Endothelial cell of umbilical vein (primary cell): ENCODE data around the gene NLGN1. TPM values are rescaled to one million over a fixed set of nuclear protein-coding genes. Genes with fewer than 3 reads are reported as not detected.

Source experiments
- BruUV-seq: library from RNA; stranded (reverse); fragments of 400-500 nt; replicated peaks from 2 replicates; lab custom pipeline; 2021; lab: Mats Ljungman, UMichigan
- CTCF ChIA-PET: fragments of 300-600, 350-600 bp; sonication (Branson Sonifier 250); formaldehyde crosslinking; loops from one replicate; lab custom pipeline; 2021; ENCODE audit warnings: antibody characterized with exemption, inconsistent platforms; lab: Charles Lee
- POLR2A ChIA-PET: fragments of 300-600, 350-600 bp; sonication (Branson Sonifier 250); formaldehyde crosslinking; loops from one replicate; lab custom pipeline; 2021; ENCODE audit warnings: antibody characterized with exemption, inconsistent platforms; lab: Charles Lee
- DNase-seq: peaks from one replicate; pipeline ENCODE4 v3.0.0-alpha.2; 2011; ENCODE audit warnings: low read depth, low spot score
- FAIRE-seq: peaks from 2 replicates; lab custom pipeline; 2011; peaks lifted over from hg19 to GRCh38; lab: Jason Lieb, UNC
- H2AFZ ChIP-seq: 2 replicates; pipeline ENCODE4 v1.6.0; 2012; ENCODE audit warnings: low read depth, low read length, control low read depth, inconsistent platforms
- H3K27ac ChIP-seq: 2 replicates; pipeline ENCODE4 v1.5.1; 2011; ENCODE audit warnings: low read depth, mild to moderate bottlenecking, control low read depth, low read length, moderate library complexity; ENCODE audit not compliant: insufficient read depth
- H3K27me3 ChIP-seq, 2 experiments: 2 replicates each; pipeline versions ENCODE4 v1.6.0 to v1.6.1; 2011; ENCODE audit warnings: low read length in 2 of 2, mixed read lengths in 1 of 2; ENCODE audit not compliant: control insufficient read depth in 2 of 2, insufficient read depth in 2 of 2
- H3K36me3 ChIP-seq, 2 experiments: 2 replicates in 1 of 2; 3 replicates in 1 of 2; pipeline ENCODE4 v1.5.1; 2011; ENCODE audit warnings: low read length in 2 of 2, mild to moderate bottlenecking in 1 of 2, moderate library complexity in 1 of 2; ENCODE audit not compliant: control insufficient read depth in 2 of 2, insufficient read depth in 2 of 2; ENCODE audit errors: extremely low read depth in 1 of 2
- H3K4me1 ChIP-seq: 3 replicates; pipeline ENCODE4 v1.5.1; 2011; ENCODE audit warnings: mild to moderate bottlenecking, low read length; ENCODE audit not compliant: control insufficient read depth, insufficient read depth; ENCODE audit errors: extremely low read depth
- H3K4me2 ChIP-seq: 2 replicates; pipeline ENCODE4 v1.6.1; 2011; ENCODE audit warnings: low read length, control low read depth, mixed read lengths; ENCODE audit not compliant: insufficient read depth
- H3K4me3 ChIP-seq, 3 experiments: fragments of 200-600 bp in 1 of 3; sonication (generic), shearing (Covaris generic) in 1 of 3; replicated peaks in 1 of 3; 2 replicates each; pipeline ENCODE4 v1.5.1; 2011 to 2016; ENCODE audit warnings: control low read depth in 3 of 3, low read length in 3 of 3, mild to moderate bottlenecking in 2 of 3, inconsistent platforms in 1 of 3, low read depth in 1 of 3, moderate library complexity in 1 of 3; ENCODE audit not compliant: insufficient read depth in 1 of 3
- H3K79me2 ChIP-seq: 2 replicates; pipeline ENCODE4 v1.6.0; 2012; ENCODE audit warnings: low read length, inconsistent platforms; ENCODE audit not compliant: control insufficient read depth, insufficient read depth
- H3K9ac ChIP-seq: replicated peaks from 2 replicates; pipeline ENCODE3; 2011; ENCODE audit warnings: low read length, control low read depth; ENCODE audit not compliant: insufficient read depth; ENCODE audit errors: extremely low read depth
- H3K9me1 ChIP-seq: replicated peaks from 3 replicates; pipeline ENCODE4 v1.6.0; 2011; ENCODE audit warnings: mild to moderate bottlenecking, low read length; ENCODE audit not compliant: control insufficient read depth, insufficient read depth; ENCODE audit errors: extremely low read depth
- H3K9me3 ChIP-seq: replicated peaks from 2 replicates; pipeline ENCODE4 v1.5.1; 2012; ENCODE audit warnings: low read length, inconsistent platforms; ENCODE audit not compliant: control insufficient read depth, insufficient read depth
- H4K20me1 ChIP-seq: replicated peaks from 2 replicates; pipeline ENCODE3; 2011; ENCODE audit warnings: mild to moderate bottlenecking, low read length; ENCODE audit not compliant: control insufficient read depth, insufficient read depth; ENCODE audit errors: extremely low read depth
- EZH2 ChIP-seq: IDR thresholded peaks from 2 replicates; pipeline ENCODE4 v1.6.1; 2012; ENCODE audit warnings: borderline replicate concordance, low read depth, mild to moderate bottlenecking, moderate library complexity, low read length, inconsistent platforms; ENCODE audit not compliant: severe bottlenecking
- FOS ChIP-seq: IDR thresholded peaks from 2 replicates; pipeline ENCODE4 v1.6.1; 2011; ENCODE audit warnings: mild to moderate bottlenecking, low read length, moderate library complexity, borderline replicate concordance; ENCODE audit not compliant: insufficient read depth
- GATA2 ChIP-seq: IDR thresholded peaks from 2 replicates; pipeline ENCODE4 v1.7.0; 2011; ENCODE audit warnings: low read depth, mild to moderate bottlenecking, moderate library complexity, mixed read lengths, low read length; ENCODE audit not compliant: insufficient read length, insufficient read depth
- JUN ChIP-seq: IDR thresholded peaks from 2 replicates; pipeline ENCODE4 v1.6.1; 2011; ENCODE audit warnings: borderline replicate concordance, low read depth; ENCODE audit not compliant: insufficient read length, insufficient read depth
- MYC ChIP-seq: IDR thresholded peaks from one replicate; pipeline ENCODE4 v1.6.1; 2011; ENCODE audit warnings: mild to moderate bottlenecking, low read depth, low read length
- POLR2A ChIP-seq: IDR thresholded peaks from 2 replicates; pipeline ENCODE4 v1.6.1; 2012; ENCODE audit warnings: low read depth, mild to moderate bottlenecking, control low read depth, low read length
- POLR2AphosphoS5 ChIP-seq: IDR thresholded peaks from 2 replicates; pipeline ENCODE4 v1.6.1; 2012; ENCODE audit warnings: low read depth, mild to moderate bottlenecking, control low read depth, low read length, moderate library complexity; ENCODE audit not compliant: insufficient read depth
- dilution Hi-C: fragments of 300-500 bp; cut with MboI; formaldehyde crosslinking; loops from one replicate; pipeline ENCODE4 v1.15.0; 2019; ENCODE audit warnings: low sequenced_read_pairs; ENCODE audit not compliant: extremely low pct_ligation_motif_present
- intact Hi-C: fragments of 100-400 bp; cut with micrococcal nuclease; formaldehyde crosslinking; loops from one replicate; pipeline ENCODE4 v1.10.0; 2022
- polyA plus RNA-seq, 4 experiments: library from polyadenylated mRNA; depleted of rRNA in 3 of 4; stranded (reverse) in 3 of 4; unstranded in 1 of 4; fragments of >200 nt; gene quantifications; 2 replicates each; pipeline versions ENCODE4 v1.2.1 to v1.2.3, GENCODE V29; 2011 to 2012; ENCODE audit warnings: missing spikeins in 1 of 4
- total RNA-seq: library from RNA; stranded (reverse); gene quantifications from 2 replicates; pipeline ENCODE4 v1.2.3, GENCODE V29; 2021
- TF ChIP-seq, protein P1 (sequence below): IDR thresholded peaks from 2 replicates; pipeline ENCODE4 v1.6.1; 2011; ENCODE audit not compliant: insufficient read depth, insufficient read length
- TF ChIP-seq, protein P2 (sequence below), 2 donors: IDR thresholded peaks; 1 replicate in 1 of 2; 2 replicates in 1 of 2; pipeline ENCODE4 v1.5.1; 2011; ENCODE audit warnings: low read length in 2 of 2, mild to moderate bottlenecking in 2 of 2, moderate library complexity in 2 of 2, control low read depth in 1 of 2, inconsistent platforms in 1 of 2, low read depth in 1 of 2; ENCODE audit not compliant: insufficient read depth in 1 of 2; ENCODE audit errors: extremely low read depth in 1 of 2

Gene NLGN1
- total and polyA plus RNA-seq, 2 donors (not counting 3 experiments of a cell fraction or from before 2014, with no cell fraction given), result 7.9 to 16.3 TPM

DNA sequence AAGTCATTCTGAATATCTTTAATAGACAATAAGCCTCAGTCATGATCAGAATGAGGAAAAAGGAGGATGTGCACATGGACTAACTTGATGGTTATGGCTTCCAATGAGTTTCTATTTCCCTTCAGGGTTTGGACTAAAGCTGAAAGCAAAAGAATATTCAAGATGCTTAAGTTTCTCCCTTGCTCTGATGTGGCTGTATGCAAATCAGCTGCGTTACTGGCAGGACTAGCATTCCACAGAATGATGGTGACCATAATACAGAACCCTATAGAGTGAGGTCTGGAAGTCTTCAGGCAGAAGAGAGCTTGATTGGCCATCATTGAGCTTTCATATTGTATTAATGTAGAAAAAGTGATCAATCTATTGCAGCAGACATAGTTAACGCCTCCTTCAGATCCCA lies 466.0 kb downstream of the NLGN1 start:
- no peaks in the 10 kb centered on the region for H3K9me1 ChIP-seq
- no peaks in the 10 kb centered on the region for H3K4me1 ChIP-seq
- FAIRE-seq (no peak), DNase-seq (no peak)
- dilution Hi-C loops (no loop called here), intact Hi-C loops (no loop called here)
- CTCF ChIA-PET, result interaction anchor here (0.7 to 1.6 kb wide), 4 partner anchors 8 to 94 kb away, joined by 3 to 5 read pairs (median 3); no protein-coding TSS in a partner anchor
- TF ChIP-seq FOS, result no peak
- no peak overlapping the region for H3K27ac ChIP-seq
- POLR2A ChIA-PET, result no interaction called here
- no peaks in the 10 kb centered on the region for H3K36me3 ChIP-seq
- H3K4me3 ChIP-seq, result no peak overlapping the region
- no peaks in the 10 kb centered on the region for H3K9me3 ChIP-seq
- H3K4me2 ChIP-seq, result no peak overlapping the region
- no TSS peak for BruUV-seq
- H3K79me2 ChIP-seq, result no peaks in the 10 kb centered on the region
- no peaks in the 10 kb centered on the region for H4K20me1 ChIP-seq
- no peak overlapping the region for H3K9ac ChIP-seq
- no peaks in the 10 kb centered on the region for H3K27me3 ChIP-seq
- H2AFZ ChIP-seq, result no peak overlapping the region

DNA sequence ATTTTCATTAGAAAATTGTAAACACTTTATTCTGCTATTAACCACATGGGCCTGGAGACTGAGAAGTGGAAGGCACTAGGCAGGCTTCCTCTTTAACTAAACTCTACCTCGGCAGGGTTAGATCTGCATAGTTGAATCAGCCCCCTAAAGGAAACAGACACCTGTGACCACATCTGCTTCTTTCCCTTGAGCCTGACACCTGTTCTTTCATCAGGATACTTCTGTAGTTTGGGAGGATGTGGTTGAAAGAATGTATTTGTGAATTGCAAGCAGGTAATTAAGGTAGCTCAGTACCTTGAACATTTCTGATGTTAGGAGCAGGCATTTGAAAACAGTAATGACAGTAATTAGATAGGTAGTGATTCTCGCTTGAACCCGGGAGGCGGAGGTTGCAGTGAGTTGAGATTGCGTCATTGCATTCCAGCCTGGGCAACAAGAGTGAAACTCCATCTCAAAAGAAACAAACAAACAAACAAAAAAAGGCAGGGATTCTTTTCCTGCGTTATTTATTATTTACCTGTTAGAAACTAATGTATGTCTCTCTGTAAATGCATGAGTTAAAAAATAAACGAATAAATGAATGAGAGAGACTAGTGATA lies 468.5 kb downstream of the NLGN1 start:
- Histone ChIP-seq H3K9me1 (no peaks in the 10 kb centered on the region), H3K9ac (no peak overlapping the region), H3K4me1 (no peaks in the 10 kb centered on the region), H3K27ac (no peak overlapping the region), H3K36me3 (no peaks in the 10 kb centered on the region), H4K20me1 (no peaks in the 10 kb centered on the region), H3K27me3 (no peaks in the 10 kb centered on the region), H3K9me3 (no peaks in the 10 kb centered on the region), H2AFZ (no peak overlapping the region), H3K4me3 (no peak overlapping the region), H3K79me2 (no peaks in the 10 kb centered on the region), H3K4me2 (no peak overlapping the region)
- dilution Hi-C loops, result no loop called here
- intact Hi-C loops, result no loop called here
- DNase-seq, result no peak
- ChIA-PET CTCF (interaction anchor here (2.0 kb wide), 1 partner anchor 10 kb away, joined by 6 read pairs; no protein-coding TSS in a partner anchor), POLR2A (no interaction called here)
- BruUV-seq, result no TSS peak
- TF ChIP-seq EZH2 (no peak), POLR2AphosphoS5 (no peak), FOS (no peak), MYC (no peak), GATA2 (no peak), POLR2A (no peak), JUN (no peak)
- TF ChIP-seq, protein P1, sequence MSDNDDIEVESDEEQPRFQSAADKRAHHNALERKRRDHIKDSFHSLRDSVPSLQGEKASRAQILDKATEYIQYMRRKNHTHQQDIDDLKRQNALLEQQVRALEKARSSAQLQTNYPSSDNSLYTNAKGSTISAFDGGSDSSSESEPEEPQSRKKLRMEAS, result no peak
- TF ChIP-seq, protein P2, sequence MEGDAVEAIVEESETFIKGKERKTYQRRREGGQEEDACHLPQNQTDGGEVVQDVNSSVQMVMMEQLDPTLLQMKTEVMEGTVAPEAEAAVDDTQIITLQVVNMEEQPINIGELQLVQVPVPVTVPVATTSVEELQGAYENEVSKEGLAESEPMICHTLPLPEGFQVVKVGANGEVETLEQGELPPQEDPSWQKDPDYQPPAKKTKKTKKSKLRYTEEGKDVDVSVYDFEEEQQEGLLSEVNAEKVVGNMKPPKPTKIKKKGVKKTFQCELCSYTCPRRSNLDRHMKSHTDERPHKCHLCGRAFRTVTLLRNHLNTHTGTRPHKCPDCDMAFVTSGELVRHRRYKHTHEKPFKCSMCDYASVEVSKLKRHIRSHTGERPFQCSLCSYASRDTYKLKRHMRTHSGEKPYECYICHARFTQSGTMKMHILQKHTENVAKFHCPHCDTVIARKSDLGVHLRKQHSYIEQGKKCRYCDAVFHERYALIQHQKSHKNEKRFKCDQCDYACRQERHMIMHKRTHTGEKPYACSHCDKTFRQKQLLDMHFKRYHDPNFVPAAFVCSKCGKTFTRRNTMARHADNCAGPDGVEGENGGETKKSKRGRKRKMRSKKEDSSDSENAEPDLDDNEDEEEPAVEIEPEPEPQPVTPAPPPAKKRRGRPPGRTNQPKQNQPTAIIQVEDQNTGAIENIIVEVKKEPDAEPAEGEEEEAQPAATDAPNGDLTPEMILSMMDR (IDR thresholded peaks at IDR 0.05; ENCODE audit: extremely low read depth in 1 of 2, insufficient read depth in 1 of 2, low read depth in 1 of 2, low read length in 2 of 2), result no peak
- no peak for FAIRE-seq
